Liver (tissue), 9 donors: ENCODE measurements around the gene FBN1. TPM values are rescaled to one million over a fixed set of nuclear protein-coding genes. Genes with fewer than 3 reads are reported as not detected.

Experiments used
- DNase-seq: peaks from one replicate; pipeline ENCODE4 v3.0.0-alpha.2; 2017; ENCODE audit warnings: low spot score
- H3K27ac ChIP-seq, 2 donors: one replicate each; pipeline ENCODE4 v1.7.0; 2013; ENCODE audit warnings: inconsistent platforms in 2 of 2, low read length in 2 of 2, control low read depth in 1 of 2, low read depth in 1 of 2, mild to moderate bottlenecking in 1 of 2
- H3K27me3 ChIP-seq, 4 donors: one replicate each; pipeline versions ENCODE4 v1.6.1 to v1.7.0; 2013; ENCODE audit warnings: low read length in 3 of 4, inconsistent platforms in 1 of 4, mild to moderate bottlenecking in 1 of 4, moderate library complexity in 1 of 4; ENCODE audit not compliant: control insufficient read depth in 4 of 4, insufficient read depth in 4 of 4
- H3K36me3 ChIP-seq, 4 donors: one replicate each; pipeline versions ENCODE4 v1.6.1 to v1.7.0; 2013; ENCODE audit warnings: low read length in 3 of 4, mild to moderate bottlenecking in 3 of 4, low read depth in 1 of 4, moderate library complexity in 1 of 4; ENCODE audit not compliant: control insufficient read depth in 4 of 4, insufficient read depth in 3 of 4
- H3K4me1 ChIP-seq, 4 donors: one replicate each; pipeline versions ENCODE4 v1.6.1 to v1.7.0; 2013; ENCODE audit warnings: low read length in 3 of 4, mild to moderate bottlenecking in 3 of 4, moderate library complexity in 1 of 4; ENCODE audit not compliant: control insufficient read depth in 4 of 4, insufficient read depth in 4 of 4
- H3K4me3 ChIP-seq, 3 donors: one replicate each; pipeline versions ENCODE4 v1.6.1 to v1.7.0; 2013; ENCODE audit warnings: low read length in 3 of 3, control low read depth in 1 of 3, low read depth in 1 of 3, mild to moderate bottlenecking in 1 of 3
- H3K9ac ChIP-seq, 2 donors: one replicate each; pipeline ENCODE4 v1.7.0; 2013; ENCODE audit warnings: low read length in 2 of 2, mild to moderate bottlenecking in 2 of 2, moderate library complexity in 2 of 2, control low read depth in 1 of 2, low read depth in 1 of 2
- H3K9me3 ChIP-seq, 4 donors: one replicate each; pipeline versions ENCODE4 v1.6.1 to v1.7.0; 2013; ENCODE audit warnings: low read length in 3 of 4; ENCODE audit not compliant: control insufficient read depth in 4 of 4
- EGR1 ChIP-seq, 2 donors: IDR thresholded peaks; 2 replicates each; pipeline ENCODE4 v1.6.1; 2016 to 2018; ENCODE audit warnings: antibody characterized with exemption in 2 of 2, low read depth in 2 of 2
- FOXA1 ChIP-seq: IDR thresholded peaks from 2 replicates; pipeline ENCODE4 v1.6.1; 2016; ENCODE audit warnings: antibody characterized with exemption
- FOXA2 ChIP-seq: IDR thresholded peaks from 2 replicates; pipeline ENCODE4 v1.6.1; 2016; ENCODE audit warnings: antibody characterized with exemption
- GABPA ChIP-seq, 2 donors: IDR thresholded peaks in 1 of 2; conservative IDR thresholded peaks in 1 of 2; 2 replicates each; pipeline ENCODE4 v1.6.1; 2016; ENCODE audit warnings: antibody characterized with exemption in 2 of 2, mild to moderate bottlenecking in 1 of 2, moderate library complexity in 1 of 2
- JUND ChIP-seq, 2 donors: IDR thresholded peaks; 2 replicates each; pipeline ENCODE4 v1.6.1; 2016; ENCODE audit warnings: antibody characterized with exemption in 2 of 2
- NR2F2 ChIP-seq: IDR thresholded peaks from 2 replicates; pipeline ENCODE4 v1.6.1; 2016; ENCODE audit warnings: antibody characterized with exemption
- RAD21 ChIP-seq, 2 donors: IDR thresholded peaks; 2 replicates each; pipeline ENCODE4 v1.6.1; 2016; ENCODE audit warnings: antibody characterized with exemption in 2 of 2, mild to moderate bottlenecking in 2 of 2
- RXRA ChIP-seq, 2 donors: IDR thresholded peaks; 2 replicates each; pipeline ENCODE4 v1.6.1; 2017 to 2018; ENCODE audit warnings: antibody characterized with exemption in 2 of 2, mild to moderate bottlenecking in 1 of 2
- SP1 ChIP-seq: IDR thresholded peaks from 2 replicates; pipeline ENCODE4 v1.6.1; 2018; ENCODE audit warnings: antibody characterized with exemption, mild to moderate bottlenecking
- TAF1 ChIP-seq: conservative IDR thresholded peaks from 2 replicates; pipeline ENCODE4 v1.6.1; 2016; ENCODE audit warnings: antibody characterized with exemption, mild to moderate bottlenecking
- YY1 ChIP-seq: IDR thresholded peaks from 2 replicates; pipeline ENCODE4 v1.6.1; 2016; ENCODE audit warnings: antibody characterized with exemption, mild to moderate bottlenecking
- WGBS: extraction: QIAGEN DNeasy Blood & Tissue Kit; methylation state at CpG from one replicate; pipeline ENCODE4 v1.1.7; 2013; 5-methylcytosine and 5-hydroxymethylcytosine counted together
- polyA plus RNA-seq, 2 donors: library from polyadenylated mRNA; stranded (reverse) in 1 of 2; unstranded in 1 of 2; fragments of 200-250 nt in 1 of 2; fragments of >200 nt in 1 of 2; fragmentation: Nextera tagmentation in 1 of 2; extraction: Ambion mirVana in 1 of 2; gene quantifications; one replicate each; pipeline versions ENCODE4 v1.2.1 to v1.2.3, GENCODE V29; 2013 to 2015
- total RNA-seq, 2 donors: library from RNA; depleted of rRNA; stranded (reverse); fragments of >200 nt; gene quantifications; one replicate each; pipeline ENCODE4 v1.2.3, GENCODE V29; 2014
- TF ChIP-seq, protein P1 (sequence below): fragments of 150-350 bp; IDR thresholded peaks from 2 replicates; pipeline ENCODE4 v1.5.1; 2017; ENCODE audit warnings: improper control_type of control experiment, low read depth, low read length; ENCODE audit not compliant: missing input control
- TF ChIP-seq, protein P2 (sequence below): IDR thresholded peaks from 2 replicates; pipeline ENCODE4 v1.6.1; 2016; ENCODE audit warnings: antibody characterized with exemption
- TF ChIP-seq, protein P3 (sequence below): IDR thresholded peaks from 2 replicates; pipeline ENCODE4 v1.6.1; 2016; ENCODE audit warnings: antibody characterized with exemption
- donor health status: healthy.
- donor health status: healthy.
- donor health status: healthy.
- donor health status: healthy.
- donor health status: healthy.

Gene FBN1
- total and polyA plus RNA-seq, 4 donors = 1.3 to 20.1 (median 12.4) TPM

DNA sequence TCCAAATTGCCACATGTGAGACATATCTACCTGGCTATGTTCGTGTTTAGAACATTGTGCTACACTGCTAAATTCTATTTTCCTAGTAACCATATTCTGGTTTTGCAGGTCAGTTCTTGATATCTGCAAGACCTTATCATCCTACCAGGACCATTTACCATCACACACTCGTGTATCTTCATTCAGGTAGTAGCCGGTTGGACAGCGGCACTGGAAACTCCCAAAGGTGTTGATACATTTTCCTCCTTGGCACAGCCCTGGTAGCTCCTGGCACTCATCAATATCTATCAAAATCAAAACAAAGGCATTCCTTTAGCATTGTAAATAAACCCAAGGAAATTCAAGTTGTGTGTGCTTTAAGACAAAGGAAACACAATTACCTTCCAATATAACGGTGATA is 180.1 kb downstream of the FBN1 start:
- peaks cover 0 to 2% (median 0%) of the 10 kb centered on the region in 4 donors for H3K36me3 ChIP-seq
- H3K9ac ChIP-seq = no peak overlapping the region
- no peaks in the 10 kb centered on the region for H3K9me3 ChIP-seq
- DNase-seq = no peak
- H3K27me3 ChIP-seq = no peaks in the 10 kb centered on the region
- no peak for TF ChIP-seq FOXA2
- TF ChIP-seq, protein P1, sequence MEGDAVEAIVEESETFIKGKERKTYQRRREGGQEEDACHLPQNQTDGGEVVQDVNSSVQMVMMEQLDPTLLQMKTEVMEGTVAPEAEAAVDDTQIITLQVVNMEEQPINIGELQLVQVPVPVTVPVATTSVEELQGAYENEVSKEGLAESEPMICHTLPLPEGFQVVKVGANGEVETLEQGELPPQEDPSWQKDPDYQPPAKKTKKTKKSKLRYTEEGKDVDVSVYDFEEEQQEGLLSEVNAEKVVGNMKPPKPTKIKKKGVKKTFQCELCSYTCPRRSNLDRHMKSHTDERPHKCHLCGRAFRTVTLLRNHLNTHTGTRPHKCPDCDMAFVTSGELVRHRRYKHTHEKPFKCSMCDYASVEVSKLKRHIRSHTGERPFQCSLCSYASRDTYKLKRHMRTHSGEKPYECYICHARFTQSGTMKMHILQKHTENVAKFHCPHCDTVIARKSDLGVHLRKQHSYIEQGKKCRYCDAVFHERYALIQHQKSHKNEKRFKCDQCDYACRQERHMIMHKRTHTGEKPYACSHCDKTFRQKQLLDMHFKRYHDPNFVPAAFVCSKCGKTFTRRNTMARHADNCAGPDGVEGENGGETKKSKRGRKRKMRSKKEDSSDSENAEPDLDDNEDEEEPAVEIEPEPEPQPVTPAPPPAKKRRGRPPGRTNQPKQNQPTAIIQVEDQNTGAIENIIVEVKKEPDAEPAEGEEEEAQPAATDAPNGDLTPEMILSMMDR = no peak
- TF ChIP-seq FOXA1 = no peak
- TF ChIP-seq, protein P2, sequence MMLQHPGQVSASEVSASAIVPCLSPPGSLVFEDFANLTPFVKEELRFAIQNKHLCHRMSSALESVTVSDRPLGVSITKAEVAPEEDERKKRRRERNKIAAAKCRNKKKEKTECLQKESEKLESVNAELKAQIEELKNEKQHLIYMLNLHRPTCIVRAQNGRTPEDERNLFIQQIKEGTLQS = no peak
- no peak for TF ChIP-seq SP1
- TF ChIP-seq RAD21 (IDR thresholded peaks at IDR 0.05) = no peak
- TF ChIP-seq TAF1 = no peak
- no peak for TF ChIP-seq RXRA (IDR thresholded peaks at IDR 0.05)
- no peak for TF ChIP-seq EGR1 (IDR thresholded peaks at IDR 0.05; ENCODE audit: low read depth in 2 of 2)
- TF ChIP-seq JUND (IDR thresholded peaks at IDR 0.05) = no peak
- TF ChIP-seq, protein P3, sequence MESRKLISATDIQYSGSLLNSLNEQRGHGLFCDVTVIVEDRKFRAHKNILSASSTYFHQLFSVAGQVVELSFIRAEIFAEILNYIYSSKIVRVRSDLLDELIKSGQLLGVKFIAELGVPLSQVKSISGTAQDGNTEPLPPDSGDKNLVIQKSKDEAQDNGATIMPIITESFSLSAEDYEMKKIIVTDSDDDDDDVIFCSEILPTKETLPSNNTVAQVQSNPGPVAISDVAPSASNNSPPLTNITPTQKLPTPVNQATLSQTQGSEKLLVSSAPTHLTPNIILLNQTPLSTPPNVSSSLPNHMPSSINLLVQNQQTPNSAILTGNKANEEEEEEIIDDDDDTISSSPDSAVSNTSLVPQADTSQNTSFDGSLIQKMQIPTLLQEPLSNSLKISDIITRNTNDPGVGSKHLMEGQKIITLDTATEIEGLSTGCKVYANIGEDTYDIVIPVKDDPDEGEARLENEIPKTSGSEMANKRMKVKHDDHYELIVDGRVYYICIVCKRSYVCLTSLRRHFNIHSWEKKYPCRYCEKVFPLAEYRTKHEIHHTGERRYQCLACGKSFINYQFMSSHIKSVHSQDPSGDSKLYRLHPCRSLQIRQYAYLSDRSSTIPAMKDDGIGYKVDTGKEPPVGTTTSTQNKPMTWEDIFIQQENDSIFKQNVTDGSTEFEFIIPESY = no peak
- WGBS = 93% methylated on average over 5 of the region's 5 CpGs
- no peak overlapping the region for H3K4me3 ChIP-seq
- H3K27ac ChIP-seq = no peak overlapping the region
- no peaks in the 10 kb centered on the region for H3K4me1 ChIP-seq

DNA sequence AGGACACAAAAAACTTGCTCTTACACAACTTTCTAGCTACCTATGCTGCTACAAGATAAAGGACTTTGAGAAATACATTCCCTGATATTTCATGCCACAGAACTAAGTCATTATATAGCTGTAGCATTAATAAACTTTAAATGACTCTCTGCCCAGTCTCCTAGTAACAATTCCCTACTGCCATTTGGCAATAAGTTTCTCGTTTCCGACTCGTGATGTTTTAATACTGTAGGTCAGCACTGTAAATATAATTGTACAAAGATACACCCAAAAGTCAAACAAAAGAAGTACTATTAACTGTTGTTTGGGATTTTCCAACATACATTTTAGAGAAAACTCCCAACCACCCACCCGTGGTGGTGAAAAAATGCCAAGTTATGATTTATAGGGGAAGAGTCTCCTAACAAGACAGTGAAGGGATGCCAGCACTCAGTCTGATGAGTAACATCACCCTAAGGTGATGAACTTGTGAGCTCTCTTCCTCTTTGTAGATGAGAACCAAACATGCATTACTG is 182.1 kb downstream of the FBN1 start:
- H3K27ac ChIP-seq = no peak overlapping the region
- no peak for TF ChIP-seq GABPA (IDR thresholded peaks at IDR 0.05 in 1 of 2, conservative IDR thresholded peaks at IDR 0.05 in 1 of 2)
- no peak for TF ChIP-seq RXRA (IDR thresholded peaks at IDR 0.05)
- TF ChIP-seq YY1 = no peak
- TF ChIP-seq, protein P2 = no peak
- TF ChIP-seq FOXA2 = no peak
- no peak for TF ChIP-seq NR2F2
- TF ChIP-seq JUND (IDR thresholded peaks at IDR 0.05) = no peak
- no peak for TF ChIP-seq EGR1 (IDR thresholded peaks at IDR 0.05; ENCODE audit: low read depth in 2 of 2)
- TF ChIP-seq, protein P3 = no peak
- H3K4me1 ChIP-seq = no peaks in the 10 kb centered on the region
- H3K9me3 ChIP-seq = no peaks in the 10 kb centered on the region
- H3K4me3 ChIP-seq = no peak overlapping the region
- no peaks in the 10 kb centered on the region for H3K27me3 ChIP-seq
- no peak for DNase-seq
- peaks cover 0 to 2% (median 0%) of the 10 kb centered on the region in 4 donors for H3K36me3 ChIP-seq
- H3K9ac ChIP-seq = no peak overlapping the region
- WGBS = 88% methylated on average over 4 of the region's 4 CpGs
